Upper lobe of left lung (tissue), 6 donors: ENCODE results near the gene SUSD5. TPM values are rescaled to one million over a fixed set of nuclear protein-coding genes. Genes with fewer than 3 reads are reported as not detected.

ENCODE experiments used
- ATAC-seq, 2 donors: fragments of 200-7000 bp; cut with Tn5 transposase; one replicate each; pipeline ENCODE4 v1.9.1; 2022; ENCODE audit warnings: mild to moderate bottlenecking in 2 of 2, moderate library complexity in 2 of 2; ENCODE audit not compliant: low FRiP score in 2 of 2
- DNase-seq, 2 donors: peaks; one replicate each; pipeline ENCODE4 v3.0.0-alpha.2; 2019 to 2020
- H3K27ac ChIP-seq, 4 donors: fragments of 200-600 bp; sonication (generic); one replicate each; pipeline ENCODE4 v1.5.1; 2016 to 2019
- H3K27me3 ChIP-seq, 4 donors: fragments of 200-600 bp; sonication (generic); one replicate each; pipeline ENCODE4 v1.5.1; 2017 to 2019
- H3K36me3 ChIP-seq, 4 donors: fragments of 200-600 bp; sonication (generic); one replicate each; pipeline ENCODE4 v1.5.1; 2016 to 2019
- H3K4me1 ChIP-seq, 4 donors: fragments of 200-600 bp; sonication (generic); one replicate each; pipeline ENCODE4 v1.5.1; 2018 to 2019
- H3K4me3 ChIP-seq, 4 donors: fragments of 200-600 bp; sonication (generic); one replicate each; pipeline ENCODE4 v1.5.1; 2017 to 2019; ENCODE audit warnings: mild to moderate bottlenecking in 2 of 4, moderate library complexity in 1 of 4
- H3K9me3 ChIP-seq, 4 donors: fragments of 200-600 bp; sonication (generic); one replicate each; pipeline ENCODE4 v1.5.1; 2018 to 2019
- EP300 ChIP-seq, 4 donors: sonication (generic); formaldehyde crosslinking; IDR thresholded peaks; one replicate each; pipeline ENCODE4 v1.5.1; 2017; ENCODE audit warnings: antibody characterized with exemption in 4 of 4, control low read depth in 2 of 4
- POLR2A ChIP-seq, 4 donors: fragments of 450-650 bp; IDR thresholded peaks; one replicate each; pipeline ENCODE4 v1.5.1; 2016 to 2017; ENCODE audit warnings: antibody characterized with exemption in 4 of 4, mild to moderate bottlenecking in 2 of 4
- POLR2AphosphoS5 ChIP-seq, 2 donors: sonication (generic); formaldehyde crosslinking; IDR thresholded peaks; one replicate each; pipeline ENCODE4 v1.5.1; 2017; ENCODE audit warnings: antibody characterized with exemption in 2 of 2
- WGBS, 2 donors: methylation state at CpG; one replicate each; pipeline ENCODE4 v1.1.5; 2017 to 2018; 5-methylcytosine and 5-hydroxymethylcytosine counted together
- total RNA-seq, 6 donors: library from RNA; depleted of rRNA in 4 of 6; stranded (reverse); fragments of >200 nt in 4 of 6; gene quantifications; one replicate each; pipeline versions ENCODE4 v1.1.0 to v1.2.1, GENCODE V29; 2016 to 2021
- TF ChIP-seq, protein P1 (sequence below), 6 experiments: fragments of 450-650 bp in 4 of 6; fragments of 200-600 bp in 2 of 6; sonication (generic) in 2 of 6; IDR thresholded peaks; one replicate each; pipeline ENCODE4 v1.5.1; 2016 to 2019; ENCODE audit warnings: antibody characterized with exemption in 6 of 6
- donor health status: DM: no; HTN: no; CAD: no; lungs with moderate emphysema.
- donor health status: DM: no; HTN: yes; CAD: no; lungs with severe emphysema.

The SUSD5 gene
- total RNA-seq, 6 donors from 2014 or later: 0.20 to 1.1 (median 0.96) TPM; not detected in 2

GRCh38 chr3:33202711-33203457 lies 15.7 kb downstream of the SUSD5 start:
- peak in 1 of 2 donors; percentile 66 for DNase-seq

DNA sequence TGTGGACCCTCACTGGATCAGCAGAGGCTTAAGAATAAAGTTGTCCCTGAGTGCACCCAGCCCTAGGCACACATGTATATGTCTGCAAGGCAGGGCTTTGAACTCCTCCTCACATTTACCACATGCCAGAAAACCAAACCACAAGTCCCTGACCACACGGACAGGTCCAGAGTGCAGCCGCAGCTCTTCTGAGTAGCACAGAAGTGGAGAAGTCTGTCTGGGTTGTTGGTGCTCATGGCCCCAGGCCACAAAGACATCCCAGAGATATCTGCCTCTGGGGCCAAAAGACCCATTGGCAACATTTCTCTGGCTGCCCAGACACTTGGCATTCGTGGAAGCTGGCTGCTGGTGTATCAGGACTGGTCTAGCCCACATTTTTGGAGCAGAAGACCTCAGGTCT lies 17.4 kb downstream of the SUSD5 start:
- Histone ChIP-seq H3K4me3 (no peak overlapping the region), H3K27me3 (no peaks in the 10 kb centered on the region), H3K4me1 (no peaks in the 10 kb centered on the region), H3K27ac (no peak overlapping the region), H3K9me3 (no peaks in the 10 kb centered on the region), H3K36me3 (no peaks in the 10 kb centered on the region)
- no peak for ATAC-seq
- WGBS, 2 donors: 87% methylated on average over 3 of the region's 3 CpGs; no CpG with 5 or more reads in 1 of the 2 donors
- TF ChIP-seq EP300 (IDR thresholded peaks at IDR 0.05) (no peak), POLR2AphosphoS5 (IDR thresholded peaks at IDR 0.05) (no peak), POLR2A (IDR thresholded peaks at IDR 0.05) (no peak)
- TF ChIP-seq, protein P1, sequence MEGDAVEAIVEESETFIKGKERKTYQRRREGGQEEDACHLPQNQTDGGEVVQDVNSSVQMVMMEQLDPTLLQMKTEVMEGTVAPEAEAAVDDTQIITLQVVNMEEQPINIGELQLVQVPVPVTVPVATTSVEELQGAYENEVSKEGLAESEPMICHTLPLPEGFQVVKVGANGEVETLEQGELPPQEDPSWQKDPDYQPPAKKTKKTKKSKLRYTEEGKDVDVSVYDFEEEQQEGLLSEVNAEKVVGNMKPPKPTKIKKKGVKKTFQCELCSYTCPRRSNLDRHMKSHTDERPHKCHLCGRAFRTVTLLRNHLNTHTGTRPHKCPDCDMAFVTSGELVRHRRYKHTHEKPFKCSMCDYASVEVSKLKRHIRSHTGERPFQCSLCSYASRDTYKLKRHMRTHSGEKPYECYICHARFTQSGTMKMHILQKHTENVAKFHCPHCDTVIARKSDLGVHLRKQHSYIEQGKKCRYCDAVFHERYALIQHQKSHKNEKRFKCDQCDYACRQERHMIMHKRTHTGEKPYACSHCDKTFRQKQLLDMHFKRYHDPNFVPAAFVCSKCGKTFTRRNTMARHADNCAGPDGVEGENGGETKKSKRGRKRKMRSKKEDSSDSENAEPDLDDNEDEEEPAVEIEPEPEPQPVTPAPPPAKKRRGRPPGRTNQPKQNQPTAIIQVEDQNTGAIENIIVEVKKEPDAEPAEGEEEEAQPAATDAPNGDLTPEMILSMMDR (IDR thresholded peaks at IDR 0.05): no peak
- no peak for DNase-seq

More at GRCh38 chr3:33202711-33203457, 15.7 kb downstream of the SUSD5 start:
- H3K36me3 ChIP-seq: no peaks in the 10 kb centered on the region
- no peak overlapping the region for H3K4me3 ChIP-seq
- H3K27ac ChIP-seq: no peak overlapping the region
- peak in 1 of 2 donors; percentile 36 for ATAC-seq
- no peaks in the 10 kb centered on the region for H3K4me1 ChIP-seq
- H3K27me3 ChIP-seq: no peaks in the 10 kb centered on the region
- TF ChIP-seq POLR2A (IDR thresholded peaks at IDR 0.05) (no peak), EP300 (IDR thresholded peaks at IDR 0.05) (no peak), POLR2AphosphoS5 (IDR thresholded peaks at IDR 0.05) (no peak)
- TF ChIP-seq, protein P1 (IDR thresholded peaks at IDR 0.05): no peak
- no peaks in the 10 kb centered on the region for H3K9me3 ChIP-seq
- WGBS, 2 donors: 68% methylated on average over 6 of the region's 6 CpGs

GRCh38 chr3:33196538-33196937 lies 22.1 kb downstream of the SUSD5 start:
- no peak overlapping the region for H3K27ac ChIP-seq
- 58 to 64% methylated on average over 3 of the region's 3 CpGs for WGBS, 2 donors
- no peaks in the 10 kb centered on the region for H3K27me3 ChIP-seq
- TF ChIP-seq POLR2AphosphoS5 (IDR thresholded peaks at IDR 0.05): no peak
- TF ChIP-seq EP300 (IDR thresholded peaks at IDR 0.05): no peak
- TF ChIP-seq, protein P1 (IDR thresholded peaks at IDR 0.05): no peak
- TF ChIP-seq POLR2A (IDR thresholded peaks at IDR 0.05): no peak
- H3K36me3 ChIP-seq: no peaks in the 10 kb centered on the region
- H3K9me3 ChIP-seq: no peaks in the 10 kb centered on the region
- H3K4me3 ChIP-seq: no peak overlapping the region
- no peaks in the 10 kb centered on the region for H3K4me1 ChIP-seq
- ATAC-seq (no peak), DNase-seq (no peak)

DNA sequence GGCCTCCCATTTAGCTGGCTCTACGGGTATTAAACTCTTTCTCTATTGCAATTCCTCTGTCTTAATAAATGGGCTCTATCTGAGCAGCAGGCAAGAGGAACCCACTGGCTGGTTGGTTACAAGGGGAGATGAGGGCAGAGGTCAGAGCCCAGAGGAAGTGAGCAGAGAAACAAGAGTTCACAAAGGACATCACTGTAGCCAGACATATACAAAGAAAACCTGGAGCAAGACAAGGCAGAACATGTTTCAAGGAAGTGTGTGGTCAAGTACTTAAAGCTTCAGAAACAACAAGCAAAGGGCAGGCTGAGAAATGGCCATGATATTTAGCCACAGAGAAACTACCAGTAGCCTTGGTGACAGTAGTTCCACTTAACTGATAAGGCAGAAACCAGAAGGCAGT lies 24.3 kb downstream of the SUSD5 start:
- no peak for DNase-seq

More for the DNA sequence above, 24.3 kb downstream of the SUSD5 start:
- Histone ChIP-seq H3K36me3 (no peaks in the 10 kb centered on the region), H3K4me1 (no peaks in the 10 kb centered on the region), H3K27ac (no peak overlapping the region), H3K9me3 (no peaks in the 10 kb centered on the region), H3K4me3 (no peak overlapping the region), H3K27me3 (no peaks in the 10 kb centered on the region)
- TF ChIP-seq, protein P1 (IDR thresholded peaks at IDR 0.05): no peak
- no peak for TF ChIP-seq POLR2AphosphoS5 (IDR thresholded peaks at IDR 0.05)
- no peak for TF ChIP-seq POLR2A (IDR thresholded peaks at IDR 0.05)
- no peak for TF ChIP-seq EP300 (IDR thresholded peaks at IDR 0.05)
- ATAC-seq: peak in 1 of 2 donors; percentile 34
- 65 to 77% methylated on average over 1 of the region's 1 CpG for WGBS, 2 donors
